ENCODE measurements around the gene GRM8.

The GRM8 gene

DNA sequence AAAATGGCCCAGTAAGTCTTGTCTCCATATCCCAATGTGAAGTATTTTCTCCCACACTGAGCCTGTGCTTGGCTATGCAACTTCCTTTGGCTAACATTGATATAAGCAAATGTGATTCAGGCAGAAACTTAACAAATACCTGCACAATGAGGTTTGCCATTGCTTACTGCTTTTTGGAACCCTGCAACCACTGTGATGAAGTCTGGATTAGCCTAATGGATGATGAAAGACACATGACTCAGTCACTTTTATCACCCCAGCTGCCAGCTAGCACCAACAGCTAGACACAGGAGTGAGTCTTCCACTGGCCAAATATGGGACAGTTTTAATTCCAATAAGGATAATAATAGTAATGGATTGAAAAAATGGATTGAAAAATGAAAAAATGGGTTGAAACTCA, 854.5 kb downstream of the GRM8 start:
- no peak overlapping the region for H3K9ac ChIP-seq (ENCODE audit: low read depth, low read length)
- H3K9me3 ChIP-seq (ENCODE audit: insufficient read depth, low read length, severe bottlenecking), result no peaks in the 10 kb centered on the region
- no peak overlapping the region for H3K27ac ChIP-seq (ENCODE audit: low read length)
- TF ChIP-seq EZH2 (IDR thresholded peaks at IDR 0.05; ENCODE audit: borderline replicate concordance, low read depth, low read length, severe bottlenecking), result no peak
- TF ChIP-seq, protein P1, sequence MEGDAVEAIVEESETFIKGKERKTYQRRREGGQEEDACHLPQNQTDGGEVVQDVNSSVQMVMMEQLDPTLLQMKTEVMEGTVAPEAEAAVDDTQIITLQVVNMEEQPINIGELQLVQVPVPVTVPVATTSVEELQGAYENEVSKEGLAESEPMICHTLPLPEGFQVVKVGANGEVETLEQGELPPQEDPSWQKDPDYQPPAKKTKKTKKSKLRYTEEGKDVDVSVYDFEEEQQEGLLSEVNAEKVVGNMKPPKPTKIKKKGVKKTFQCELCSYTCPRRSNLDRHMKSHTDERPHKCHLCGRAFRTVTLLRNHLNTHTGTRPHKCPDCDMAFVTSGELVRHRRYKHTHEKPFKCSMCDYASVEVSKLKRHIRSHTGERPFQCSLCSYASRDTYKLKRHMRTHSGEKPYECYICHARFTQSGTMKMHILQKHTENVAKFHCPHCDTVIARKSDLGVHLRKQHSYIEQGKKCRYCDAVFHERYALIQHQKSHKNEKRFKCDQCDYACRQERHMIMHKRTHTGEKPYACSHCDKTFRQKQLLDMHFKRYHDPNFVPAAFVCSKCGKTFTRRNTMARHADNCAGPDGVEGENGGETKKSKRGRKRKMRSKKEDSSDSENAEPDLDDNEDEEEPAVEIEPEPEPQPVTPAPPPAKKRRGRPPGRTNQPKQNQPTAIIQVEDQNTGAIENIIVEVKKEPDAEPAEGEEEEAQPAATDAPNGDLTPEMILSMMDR (IDR thresholded peaks at IDR 0.05; ENCODE audit: borderline replicate concordance, extremely low read depth, low read length, poor library complexity, severe bottlenecking), result no peak
- H3K27me3 ChIP-seq (ENCODE audit: insufficient read depth, low read length, poor library complexity), result no peaks in the 10 kb centered on the region
- H4K20me1 ChIP-seq (ENCODE audit: insufficient read depth, low read length), result no peaks in the 10 kb centered on the region
- no peaks in the 10 kb centered on the region for H3K4me1 ChIP-seq (ENCODE audit: insufficient read depth, low read length)
- no peak overlapping the region for H3K4me2 ChIP-seq (ENCODE audit: insufficient read depth, low read length)
- no peak for ATAC-seq (ENCODE audit: insufficient read depth, low read depth)
- H2AFZ ChIP-seq (ENCODE audit: low read depth, low read length), result no peak overlapping the region
- no peak for DNase-seq
- H3K79me2 ChIP-seq (ENCODE audit: insufficient read depth, low read length), result no peaks in the 10 kb centered on the region
- H3K36me3 ChIP-seq (ENCODE audit: insufficient read depth, low read length), result no peaks in the 10 kb centered on the region
- no peak overlapping the region for H3K4me3 ChIP-seq (ENCODE audit: low read depth in 1 of 2, low read length in 2 of 2)

DNA sequence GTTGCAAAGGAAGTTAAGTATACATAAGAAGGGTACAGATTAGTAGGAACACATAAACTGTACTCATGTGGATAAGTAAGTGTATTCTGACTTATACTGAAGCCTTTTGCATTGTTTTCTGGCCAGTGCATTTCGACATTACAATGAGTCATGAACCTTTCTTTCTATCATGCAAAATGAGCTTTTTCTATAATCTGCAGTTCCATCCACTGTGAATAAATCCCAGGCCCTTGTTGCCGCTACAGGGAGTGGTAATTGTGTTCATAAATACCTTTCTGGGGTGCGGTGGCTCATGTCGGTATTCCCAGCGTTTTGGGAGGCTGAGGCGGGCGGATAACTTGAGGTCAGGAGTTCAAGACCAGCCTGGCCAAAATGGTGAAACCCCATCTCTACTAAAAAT, 858.3 kb downstream of the GRM8 start:
- Histone ChIP-seq H3K9me3 (ENCODE audit: insufficient read depth, low read length, severe bottlenecking) (no peaks in the 10 kb centered on the region), H3K4me1 (ENCODE audit: insufficient read depth, low read length) (no peaks in the 10 kb centered on the region), H3K36me3 (ENCODE audit: insufficient read depth, low read length) (no peaks in the 10 kb centered on the region), H3K79me2 (ENCODE audit: insufficient read depth, low read length) (no peaks in the 10 kb centered on the region), H3K4me3 (ENCODE audit: low read depth in 1 of 2, low read length in 2 of 2) (no peak overlapping the region), H4K20me1 (ENCODE audit: insufficient read depth, low read length) (no peaks in the 10 kb centered on the region), H3K27ac (ENCODE audit: low read length) (no peak overlapping the region), H3K9ac (ENCODE audit: low read depth, low read length) (no peak overlapping the region), H3K27me3 (ENCODE audit: insufficient read depth, low read length, poor library complexity) (no peaks in the 10 kb centered on the region), H3K4me2 (ENCODE audit: insufficient read depth, low read length) (no peak overlapping the region), H2AFZ (ENCODE audit: low read depth, low read length) (no peak overlapping the region)
- no peak for DNase-seq
- TF ChIP-seq, protein P1 (IDR thresholded peaks at IDR 0.05; ENCODE audit: borderline replicate concordance, extremely low read depth, low read length, poor library complexity, severe bottlenecking), result no peak
- no peak for TF ChIP-seq EZH2 (IDR thresholded peaks at IDR 0.05; ENCODE audit: borderline replicate concordance, low read depth, low read length, severe bottlenecking)
- ATAC-seq (ENCODE audit: insufficient read depth, low read depth), result no peak

All from DND-41 (cell line).